ENCODE results near the gene MAGI2.
"Not testable (repeated sequence)": the region's sequence is repeated elsewhere in the genome, so short reads cannot be mapped to it uniquely, and the experiment has no call there.

MAGI2 gene

DNA sequence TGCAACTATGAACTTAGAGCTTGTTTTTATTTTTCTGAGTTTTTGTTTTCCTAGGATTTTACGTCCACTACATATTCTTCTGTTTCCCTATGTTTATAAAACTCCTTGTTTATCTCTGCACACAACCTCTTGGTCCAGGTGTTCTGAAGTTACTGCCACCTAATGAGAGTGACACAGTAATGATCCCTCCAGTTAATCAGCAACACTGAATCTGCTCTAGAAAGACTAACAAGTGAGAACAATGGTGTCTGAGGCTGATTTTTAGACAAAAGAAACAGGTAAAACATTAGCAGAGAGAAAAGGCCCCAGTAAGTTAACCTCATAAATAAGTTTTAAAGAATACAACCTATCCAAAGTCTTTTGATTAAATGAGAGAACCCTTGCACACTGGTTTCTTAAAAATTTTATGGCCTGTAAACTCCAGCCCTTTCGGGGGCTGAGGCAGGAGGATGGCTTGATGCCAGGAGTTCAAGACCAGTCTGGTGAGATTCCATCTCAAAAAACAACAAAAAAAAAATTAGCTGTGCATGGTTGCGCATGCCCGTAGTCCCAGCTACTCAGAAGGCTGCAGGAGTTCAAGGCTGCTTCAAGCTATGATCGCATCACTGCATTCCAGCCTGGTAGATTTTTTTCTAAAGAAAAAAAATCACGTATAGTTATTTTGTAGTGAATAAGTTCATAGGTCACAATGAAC is 397.6 kb downstream of the MAGI2 start:
- DNase-seq (ENCODE audit: insufficient read length, low spot score) (no peak), FAIRE-seq (no peak)
- no peak for TF ChIP-seq POLR2AphosphoS5 (IDR thresholded peaks at IDR 0.05; ENCODE audit: low read depth, low read length)
- TF ChIP-seq TAF1 (IDR thresholded peaks at IDR 0.05; ENCODE audit: low read depth, low read length): no peak
- TF ChIP-seq PAX5 (IDR thresholded peaks at IDR 0.05; ENCODE audit: insufficient read depth, low read length, severe bottlenecking): no peak
- TF ChIP-seq POU2F2 (IDR thresholded peaks at IDR 0.05; ENCODE audit: low read depth, low read length): no peak
- no peak for TF ChIP-seq SPI1 (IDR thresholded peaks at IDR 0.05; ENCODE audit: low read depth, low read length)
- no peak for TF ChIP-seq POLR2A (IDR thresholded peaks at IDR 0.05; ENCODE audit: low read depth, low read length)

DNA sequence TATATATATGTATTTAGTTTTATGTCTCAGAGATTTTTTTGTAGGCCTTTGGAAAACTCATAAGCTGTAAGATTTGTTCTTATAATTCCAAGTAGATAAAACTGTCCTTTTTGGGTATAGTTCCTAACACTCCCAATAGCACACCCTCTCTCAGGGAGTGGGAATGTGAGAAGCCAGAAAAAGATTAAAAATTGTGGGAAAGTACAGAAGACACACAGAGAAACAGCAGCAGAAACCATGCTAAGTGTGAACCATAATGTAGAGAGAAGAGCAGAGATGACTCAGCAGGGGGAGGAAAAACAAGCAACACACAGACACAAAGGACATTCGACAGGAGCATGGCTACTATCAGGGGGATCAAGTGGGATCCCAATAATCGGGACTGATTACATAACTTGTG is 401.6 kb downstream of the MAGI2 start:
- DNase-seq (ENCODE audit: insufficient read length, low spot score) (no peak), FAIRE-seq (no peak)
- TF ChIP-seq SPI1 (IDR thresholded peaks at IDR 0.05; ENCODE audit: low read depth, low read length) (no peak), POLR2AphosphoS5 (IDR thresholded peaks at IDR 0.05; ENCODE audit: low read depth, low read length) (no peak), TAF1 (IDR thresholded peaks at IDR 0.05; ENCODE audit: low read depth, low read length) (no peak), POU2F2 (IDR thresholded peaks at IDR 0.05; ENCODE audit: low read depth, low read length) (no peak), PAX5 (IDR thresholded peaks at IDR 0.05; ENCODE audit: insufficient read depth, low read length, severe bottlenecking) (no peak), POLR2A (IDR thresholded peaks at IDR 0.05; ENCODE audit: low read depth, low read length) (no peak)

DNA sequence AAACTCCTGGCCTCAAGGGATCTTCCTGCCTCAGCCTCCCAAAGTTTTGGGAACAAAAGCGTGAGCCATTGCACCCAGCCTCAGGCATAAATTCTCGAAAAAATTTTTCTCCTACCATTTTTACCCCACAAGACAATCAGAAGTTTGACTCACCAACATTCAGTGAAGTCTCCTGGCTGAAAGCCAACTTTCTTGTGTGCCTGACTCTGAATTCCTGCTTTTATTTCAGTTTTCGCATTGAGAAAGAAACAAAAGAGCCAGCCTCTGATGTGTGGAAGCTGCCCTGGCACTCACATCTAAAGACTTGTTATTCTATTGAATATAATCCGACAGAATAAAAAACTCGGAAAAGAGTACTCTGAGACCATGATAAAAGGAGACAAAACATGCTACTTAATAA is 402.9 kb downstream of the MAGI2 start:
- TF ChIP-seq POU2F2 (IDR thresholded peaks at IDR 0.05; ENCODE audit: low read depth, low read length): no peak
- no peak for TF ChIP-seq TAF1 (IDR thresholded peaks at IDR 0.05; ENCODE audit: low read depth, low read length)
- TF ChIP-seq POLR2AphosphoS5 (IDR thresholded peaks at IDR 0.05; ENCODE audit: low read depth, low read length): no peak
- no peak for TF ChIP-seq PAX5 (IDR thresholded peaks at IDR 0.05; ENCODE audit: insufficient read depth, low read length, severe bottlenecking)
- FAIRE-seq (no peak), DNase-seq (ENCODE audit: insufficient read length, low spot score) (no peak)

DNA sequence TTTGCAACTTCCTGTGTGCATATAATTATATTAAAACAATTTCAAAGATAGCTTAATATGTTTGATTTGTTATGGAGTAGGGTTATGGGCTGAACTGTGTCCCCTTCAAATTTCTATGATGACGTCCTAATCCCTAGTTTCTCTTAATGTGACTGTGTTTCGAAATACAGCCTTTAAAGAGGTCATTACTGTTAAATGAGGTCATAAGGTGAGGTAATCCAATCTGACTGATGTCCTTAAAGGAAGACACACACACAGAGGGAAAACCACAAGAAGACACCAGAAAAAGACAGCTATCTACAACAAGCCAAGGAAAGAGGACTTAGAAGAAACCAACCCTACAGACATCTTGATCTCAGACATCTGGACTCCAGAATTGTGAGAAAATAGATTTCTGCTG is 407.4 kb downstream of the MAGI2 start:
- no peak for TF ChIP-seq TAF1 (IDR thresholded peaks at IDR 0.05; ENCODE audit: low read depth, low read length)
- no peak for TF ChIP-seq SPI1 (IDR thresholded peaks at IDR 0.05; ENCODE audit: low read depth, low read length)
- TF ChIP-seq POLR2AphosphoS5 (IDR thresholded peaks at IDR 0.05; ENCODE audit: low read depth, low read length): no peak
- TF ChIP-seq PAX5 (IDR thresholded peaks at IDR 0.05; ENCODE audit: insufficient read depth, low read length, severe bottlenecking): no peak
- no peak for TF ChIP-seq POU2F2 (IDR thresholded peaks at IDR 0.05; ENCODE audit: low read depth, low read length)
- TF ChIP-seq POLR2A (IDR thresholded peaks at IDR 0.05; ENCODE audit: low read depth, low read length): no peak
- FAIRE-seq (no peak), DNase-seq (ENCODE audit: insufficient read length, low spot score) (no peak)

DNA sequence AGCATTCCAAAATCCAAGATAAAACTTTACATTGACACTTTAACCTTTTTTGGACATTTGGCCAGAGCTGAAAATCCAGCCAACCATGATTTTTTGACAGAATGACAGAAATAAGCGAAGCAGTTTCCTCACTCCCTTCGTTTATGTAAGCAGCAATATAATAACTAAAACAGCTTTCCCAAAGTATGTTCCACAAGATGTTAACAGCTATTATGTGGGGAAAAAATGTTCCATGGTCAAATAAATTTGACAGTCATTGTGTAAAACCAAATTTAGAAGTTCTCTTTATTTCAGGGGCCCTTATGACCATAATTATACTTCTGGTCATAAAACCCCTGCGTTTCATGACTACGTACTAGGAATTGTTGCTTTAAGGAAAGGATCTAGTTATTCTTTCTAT is 416.5 kb downstream of the MAGI2 start:
- DNase-seq (ENCODE audit: insufficient read length, low spot score) (no peak), FAIRE-seq (no peak)
- no peak for TF ChIP-seq TAF1 (IDR thresholded peaks at IDR 0.05; ENCODE audit: low read depth, low read length)
- no peak for TF ChIP-seq SPI1 (IDR thresholded peaks at IDR 0.05; ENCODE audit: low read depth, low read length)
- no peak for TF ChIP-seq PAX5 (IDR thresholded peaks at IDR 0.05; ENCODE audit: insufficient read depth, low read length, severe bottlenecking)
- TF ChIP-seq POU2F2 (IDR thresholded peaks at IDR 0.05; ENCODE audit: low read depth, low read length): no peak
- TF ChIP-seq POLR2AphosphoS5 (IDR thresholded peaks at IDR 0.05; ENCODE audit: low read depth, low read length): no peak
- TF ChIP-seq POLR2A (IDR thresholded peaks at IDR 0.05; ENCODE audit: low read depth, low read length): no peak

DNA sequence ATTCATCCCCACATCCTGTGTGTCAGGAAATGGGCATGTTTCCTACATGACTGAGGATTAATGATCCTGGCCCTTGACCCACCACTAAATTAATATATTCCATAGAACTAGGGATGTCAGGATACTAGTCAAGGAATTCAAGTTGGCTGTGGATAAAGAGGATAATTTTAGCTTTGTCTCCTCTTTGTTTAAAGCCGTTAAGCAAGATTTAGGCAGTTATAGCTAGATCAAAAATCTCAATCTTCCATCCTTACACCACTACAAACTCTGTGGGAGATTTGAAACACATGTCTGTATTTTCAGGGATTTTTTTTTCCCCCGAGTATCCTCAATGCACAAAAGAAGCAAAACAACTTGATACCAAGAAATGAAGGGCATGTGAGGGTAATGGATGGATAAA is 417.1 kb downstream of the MAGI2 start:
- DNase-seq (ENCODE audit: insufficient read length, low spot score) (no peak), FAIRE-seq (no peak)
- TF ChIP-seq SPI1 (IDR thresholded peaks at IDR 0.05; ENCODE audit: low read depth, low read length) (no peak), POLR2A (IDR thresholded peaks at IDR 0.05; ENCODE audit: low read depth, low read length) (no peak), POLR2AphosphoS5 (IDR thresholded peaks at IDR 0.05; ENCODE audit: low read depth, low read length) (no peak), TAF1 (IDR thresholded peaks at IDR 0.05; ENCODE audit: low read depth, low read length) (no peak), PAX5 (IDR thresholded peaks at IDR 0.05; ENCODE audit: insufficient read depth, low read length, severe bottlenecking) (no peak), POU2F2 (IDR thresholded peaks at IDR 0.05; ENCODE audit: low read depth, low read length) (no peak)

DNA sequence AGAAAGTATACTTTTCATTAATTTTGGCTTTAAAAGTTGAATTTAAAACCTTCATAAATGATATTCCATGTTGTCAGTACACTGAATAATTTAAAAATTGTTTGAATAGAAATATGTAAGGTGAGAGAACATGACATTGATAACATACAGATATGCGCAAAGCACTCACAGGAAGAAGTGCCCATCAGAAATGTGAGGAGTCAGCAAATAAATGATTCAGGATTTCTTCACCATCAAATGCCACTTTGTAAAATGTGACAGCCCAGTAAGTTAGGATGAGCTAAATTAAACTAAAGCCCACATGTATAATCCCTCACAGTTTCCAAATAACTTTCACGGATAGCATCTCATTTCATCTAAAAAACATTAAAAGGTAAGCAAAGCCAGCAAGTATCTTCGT is 417.6 kb downstream of the MAGI2 start:
- DNase-seq (ENCODE audit: insufficient read length, low spot score): no peak
- TF ChIP-seq POLR2AphosphoS5 (IDR thresholded peaks at IDR 0.05; ENCODE audit: low read depth, low read length) (no peak), POU2F2 (IDR thresholded peaks at IDR 0.05; ENCODE audit: low read depth, low read length) (no peak), PAX5 (IDR thresholded peaks at IDR 0.05; ENCODE audit: insufficient read depth, low read length, severe bottlenecking) (no peak), TAF1 (IDR thresholded peaks at IDR 0.05; ENCODE audit: low read depth, low read length) (no peak), SPI1 (IDR thresholded peaks at IDR 0.05; ENCODE audit: low read depth, low read length) (no peak), POLR2A (IDR thresholded peaks at IDR 0.05; ENCODE audit: low read depth, low read length) (no peak)
- no peak for FAIRE-seq

DNA sequence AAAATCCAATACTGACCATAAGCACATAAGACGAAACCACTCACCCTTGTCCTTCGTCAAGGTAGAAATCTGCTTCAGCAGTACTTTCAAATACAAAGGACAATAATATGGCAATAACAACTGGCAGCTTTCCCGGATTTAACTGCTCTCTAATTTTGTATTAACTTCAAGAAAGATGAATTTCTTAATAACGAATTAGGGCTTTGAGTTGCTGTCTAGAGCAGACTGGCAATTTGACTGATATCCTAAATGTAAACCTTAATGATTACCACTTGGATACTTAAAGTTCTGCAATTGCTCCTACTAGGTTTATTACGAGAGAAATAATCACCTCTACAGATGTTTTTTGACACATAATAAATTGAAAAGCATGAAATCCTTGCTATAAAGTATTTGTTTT is 418.7 kb downstream of the MAGI2 start:
- FAIRE-seq (no peak), DNase-seq (ENCODE audit: insufficient read length, low spot score) (no peak)
- TF ChIP-seq TAF1 (IDR thresholded peaks at IDR 0.05; ENCODE audit: low read depth, low read length) (no peak), PAX5 (IDR thresholded peaks at IDR 0.05; ENCODE audit: insufficient read depth, low read length, severe bottlenecking) (no peak), POLR2A (IDR thresholded peaks at IDR 0.05; ENCODE audit: low read depth, low read length) (no peak), SPI1 (IDR thresholded peaks at IDR 0.05; ENCODE audit: low read depth, low read length) (no peak), POU2F2 (IDR thresholded peaks at IDR 0.05; ENCODE audit: low read depth, low read length) (no peak), POLR2AphosphoS5 (IDR thresholded peaks at IDR 0.05; ENCODE audit: low read depth, low read length) (no peak)

DNA sequence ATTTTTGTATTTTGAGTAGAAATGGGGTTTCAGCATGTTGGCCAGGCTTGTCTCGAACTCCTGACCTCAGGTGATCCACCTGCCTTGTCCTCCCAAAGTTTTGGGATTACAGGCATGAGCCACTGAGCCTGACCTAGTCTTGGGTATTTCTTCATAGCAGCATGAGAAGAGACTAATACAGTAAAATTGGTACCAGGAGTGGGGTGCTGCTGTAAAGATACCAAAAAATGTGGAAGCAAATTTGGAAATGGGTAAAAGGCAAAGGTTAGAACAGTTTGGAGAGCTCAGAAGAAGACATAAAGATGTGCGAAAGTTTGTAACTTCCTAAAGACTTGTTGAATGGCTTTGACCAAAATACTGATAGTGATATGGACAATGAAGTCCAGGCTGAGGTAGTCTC is 433.8 kb downstream of the MAGI2 start:
- FAIRE-seq; DNase-seq (ENCODE audit: insufficient read length, low spot score): not testable (repeated sequence)

DNA sequence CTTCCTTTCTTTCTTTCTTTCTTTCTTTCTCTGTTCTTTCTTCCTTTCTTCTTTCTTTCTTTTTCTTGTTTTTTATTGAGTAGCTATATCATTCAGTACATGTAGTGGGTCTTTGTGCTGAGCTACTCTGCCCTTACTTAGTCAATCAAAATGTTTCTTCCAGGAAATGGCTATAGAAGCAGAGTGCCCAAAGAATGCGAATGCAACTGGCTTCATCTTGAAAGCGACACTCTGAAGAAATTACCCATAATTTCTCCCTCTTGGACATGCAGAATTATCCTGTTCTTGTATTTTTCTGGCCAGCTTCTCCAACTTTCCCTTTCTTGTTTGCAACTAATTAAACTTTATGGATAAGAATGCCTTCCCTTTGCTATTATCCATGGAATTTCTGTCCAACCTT is 441.5 kb downstream of the MAGI2 start:
- DNase-seq (ENCODE audit: insufficient read length, low spot score) (no peak), FAIRE-seq (no peak)
- no peak for TF ChIP-seq PAX5 (IDR thresholded peaks at IDR 0.05; ENCODE audit: insufficient read depth, low read length, severe bottlenecking)
- TF ChIP-seq TAF1 (IDR thresholded peaks at IDR 0.05; ENCODE audit: low read depth, low read length): no peak
- no peak for TF ChIP-seq POLR2A (IDR thresholded peaks at IDR 0.05; ENCODE audit: low read depth, low read length)
- no peak for TF ChIP-seq SPI1 (IDR thresholded peaks at IDR 0.05; ENCODE audit: low read depth, low read length)
- TF ChIP-seq POLR2AphosphoS5 (IDR thresholded peaks at IDR 0.05; ENCODE audit: low read depth, low read length): no peak
- no peak for TF ChIP-seq POU2F2 (IDR thresholded peaks at IDR 0.05; ENCODE audit: low read depth, low read length)

All from GM12891 (cell line).